PFSK-1 (cell line): ENCODE results near the gene PBX3.
A peak's percentile ranks its signal among the peaks of the same experiment; 100 is the strongest.

Source experiments
- FOXP2 ChIP-seq: optimal IDR thresholded peaks from 2 replicates; pipeline ENCODE3; 2011; ENCODE audit warnings: borderline replicate concordance, control low read depth, inconsistent platforms; ENCODE audit not compliant: insufficient read depth; ENCODE audit errors: extremely low read length, extremely low read depth
- POLR2AphosphoS5 ChIP-seq: IDR thresholded peaks from 2 replicates; pipeline ENCODE4 v1.6.1; 2012; ENCODE audit warnings: low read depth, mild to moderate bottlenecking, control low read depth, low read length, moderate library complexity
- SIN3A ChIP-seq: IDR thresholded peaks from 2 replicates; pipeline ENCODE4 v1.6.1; 2012; ENCODE audit warnings: mild to moderate bottlenecking, low read length, moderate library complexity, borderline replicate concordance; ENCODE audit not compliant: insufficient read depth
- TAF1 ChIP-seq: IDR thresholded peaks from 2 replicates; pipeline ENCODE4 v1.6.1; 2012; ENCODE audit warnings: low read length, control low read depth, borderline replicate concordance; ENCODE audit not compliant: insufficient read depth
- TF ChIP-seq, protein P1 (sequence below), 2 experiments: IDR thresholded peaks; 2 replicates each; pipeline versions ENCODE4 v1.6.1 to v1.8.0; 2011 to 2012; ENCODE audit warnings: low read depth in 2 of 2, low read length in 2 of 2, control low read depth in 1 of 2, inconsistent platforms in 1 of 2, mild to moderate bottlenecking in 1 of 2, moderate library complexity in 1 of 2; ENCODE audit not compliant: insufficient read depth in 1 of 2

Gene PBX3

GRCh38 chr9:125745682-125746016, 1.5 kb upstream of the PBX3 start:
- TF ChIP-seq SIN3A (no peak), POLR2AphosphoS5 (no peak), TAF1 (no peak), FOXP2 (no peak)
- TF ChIP-seq, protein P1, sequence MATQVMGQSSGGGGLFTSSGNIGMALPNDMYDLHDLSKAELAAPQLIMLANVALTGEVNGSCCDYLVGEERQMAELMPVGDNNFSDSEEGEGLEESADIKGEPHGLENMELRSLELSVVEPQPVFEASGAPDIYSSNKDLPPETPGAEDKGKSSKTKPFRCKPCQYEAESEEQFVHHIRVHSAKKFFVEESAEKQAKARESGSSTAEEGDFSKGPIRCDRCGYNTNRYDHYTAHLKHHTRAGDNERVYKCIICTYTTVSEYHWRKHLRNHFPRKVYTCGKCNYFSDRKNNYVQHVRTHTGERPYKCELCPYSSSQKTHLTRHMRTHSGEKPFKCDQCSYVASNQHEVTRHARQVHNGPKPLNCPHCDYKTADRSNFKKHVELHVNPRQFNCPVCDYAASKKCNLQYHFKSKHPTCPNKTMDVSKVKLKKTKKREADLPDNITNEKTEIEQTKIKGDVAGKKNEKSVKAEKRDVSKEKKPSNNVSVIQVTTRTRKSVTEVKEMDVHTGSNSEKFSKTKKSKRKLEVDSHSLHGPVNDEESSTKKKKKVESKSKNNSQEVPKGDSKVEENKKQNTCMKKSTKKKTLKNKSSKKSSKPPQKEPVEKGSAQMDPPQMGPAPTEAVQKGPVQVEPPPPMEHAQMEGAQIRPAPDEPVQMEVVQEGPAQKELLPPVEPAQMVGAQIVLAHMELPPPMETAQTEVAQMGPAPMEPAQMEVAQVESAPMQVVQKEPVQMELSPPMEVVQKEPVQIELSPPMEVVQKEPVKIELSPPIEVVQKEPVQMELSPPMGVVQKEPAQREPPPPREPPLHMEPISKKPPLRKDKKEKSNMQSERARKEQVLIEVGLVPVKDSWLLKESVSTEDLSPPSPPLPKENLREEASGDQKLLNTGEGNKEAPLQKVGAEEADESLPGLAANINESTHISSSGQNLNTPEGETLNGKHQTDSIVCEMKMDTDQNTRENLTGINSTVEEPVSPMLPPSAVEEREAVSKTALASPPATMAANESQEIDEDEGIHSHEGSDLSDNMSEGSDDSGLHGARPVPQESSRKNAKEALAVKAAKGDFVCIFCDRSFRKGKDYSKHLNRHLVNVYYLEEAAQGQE (IDR thresholded peaks at IDR 0.05; ENCODE audit: insufficient read depth in 1 of 2, low read depth in 2 of 2, low read length in 2 of 2) = no peak

- TF ChIP-seq TAF1 (peak; percentile 68; the same call in 1 of the 2 replicates), SIN3A (no peak), FOXP2 (peak; percentile 9), POLR2AphosphoS5 (peak; percentile 54; the same call in 1 of the 2 replicates)
- TF ChIP-seq, protein P1 (IDR thresholded peaks at IDR 0.05; ENCODE audit: insufficient read depth in 1 of 2, low read depth in 2 of 2, low read length in 2 of 2) = peak; percentile 65 to 75; a peak in 3 of 4 replicates
Observed at GRCh38 chr9:125746017-125746773, 978 bp upstream of the PBX3 start.

DNA sequence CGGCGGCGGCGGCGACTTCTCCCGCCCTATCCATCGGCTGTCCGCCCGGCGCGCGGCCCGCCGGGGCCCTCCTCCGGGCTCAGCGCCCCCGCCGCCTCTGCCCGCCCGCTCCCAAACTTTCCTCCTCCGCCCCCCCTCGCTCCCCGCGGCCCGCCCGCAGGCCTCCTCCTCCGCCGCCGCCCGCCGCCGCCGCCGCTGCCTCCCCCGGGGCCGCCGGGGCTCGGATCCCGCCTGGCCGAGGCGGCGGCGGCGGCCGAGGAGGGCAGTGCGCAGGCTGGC, 460 bp upstream of the PBX3 start:
- TF ChIP-seq SIN3A = no peak
- TF ChIP-seq TAF1 = no peak
- no peak for TF ChIP-seq POLR2AphosphoS5
- no peak for TF ChIP-seq FOXP2
- TF ChIP-seq, protein P1 (IDR thresholded peaks at IDR 0.05; ENCODE audit: insufficient read depth in 1 of 2, low read depth in 2 of 2, low read length in 2 of 2) = no peak

GRCh38 chr9:125747765-125748445, 732 bp downstream of the PBX3 start:
- no peak for TF ChIP-seq TAF1
- no peak for TF ChIP-seq POLR2AphosphoS5
- no peak for TF ChIP-seq SIN3A
- TF ChIP-seq FOXP2 = no peak
- TF ChIP-seq, protein P1 (IDR thresholded peaks at IDR 0.05; ENCODE audit: insufficient read depth in 1 of 2, low read depth in 2 of 2, low read length in 2 of 2) = no peak
